Adrenal gland (tissue), 5 donors: ENCODE measurements around the gene TSPAN32.

Source experiments
- POLR2A ChIP-seq, 2 donors: fragments of 450-650 bp; IDR thresholded peaks; one replicate each; pipeline ENCODE4 v1.6.1; 2017; ENCODE audit warnings: antibody characterized with exemption in 2 of 2, mild to moderate bottlenecking in 2 of 2, moderate library complexity in 1 of 2
- TF ChIP-seq, protein P1 (sequence below), 6 experiments: fragments of 450-650 bp in 4 of 6; fragments of 200-600 bp in 2 of 6; sonication (generic) in 1 of 6; IDR thresholded peaks; 1 replicate in 5 of 6; 2 replicates in 1 of 6; pipeline versions ENCODE4 v1.5.1 to v1.8.0; 2016 to 2021; ENCODE audit warnings: antibody characterized with exemption in 6 of 6, mild to moderate bottlenecking in 2 of 6, moderate library complexity in 1 of 6
- donor health status: DM: no; HTN: no; CAD: no.

DNA sequence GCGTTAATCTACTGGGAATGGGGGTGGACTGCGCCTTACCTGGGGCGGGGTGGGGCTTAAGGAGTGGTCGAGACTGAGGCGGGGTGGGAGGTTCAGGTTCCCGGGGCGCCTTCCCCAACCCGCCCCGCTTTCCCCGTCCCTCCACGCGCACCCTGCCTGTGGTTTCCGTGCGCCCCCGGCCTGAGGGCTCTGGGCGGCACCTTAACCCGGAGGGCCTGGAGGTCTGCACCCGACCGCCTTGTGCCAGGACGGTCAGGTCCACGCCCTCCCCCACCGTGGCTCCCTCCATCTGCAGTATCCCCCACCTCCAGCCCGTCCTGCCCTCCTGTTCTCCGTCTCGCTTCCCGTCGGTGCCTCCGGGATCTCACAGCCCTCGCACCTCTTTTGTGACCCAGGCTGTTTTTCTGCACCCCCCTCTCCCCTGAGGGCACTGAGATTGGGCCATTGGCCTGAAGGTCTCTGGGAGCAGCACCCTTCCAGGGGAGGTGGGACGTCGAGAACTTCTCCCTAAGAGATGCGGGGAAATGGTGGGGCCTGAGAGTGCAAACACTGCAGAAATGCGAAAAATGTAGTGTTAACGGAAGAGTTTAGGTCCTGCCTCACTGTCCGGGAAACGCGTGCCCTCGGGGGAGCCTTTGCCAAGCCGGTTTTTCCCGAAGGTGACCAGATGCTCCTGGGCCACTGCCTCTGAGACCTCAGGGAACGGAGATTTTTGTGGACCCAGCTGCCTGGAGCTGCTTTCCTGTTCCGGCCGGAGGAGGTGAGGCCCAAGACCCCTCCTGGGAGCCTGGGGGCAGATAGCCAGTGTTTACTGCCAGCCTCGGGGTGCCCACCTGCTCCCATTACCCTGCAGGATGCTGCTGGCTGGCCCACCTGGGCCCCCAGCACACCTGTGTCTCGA is 30.2 kb upstream of the TSPAN32 start:
- TF ChIP-seq, protein P1, sequence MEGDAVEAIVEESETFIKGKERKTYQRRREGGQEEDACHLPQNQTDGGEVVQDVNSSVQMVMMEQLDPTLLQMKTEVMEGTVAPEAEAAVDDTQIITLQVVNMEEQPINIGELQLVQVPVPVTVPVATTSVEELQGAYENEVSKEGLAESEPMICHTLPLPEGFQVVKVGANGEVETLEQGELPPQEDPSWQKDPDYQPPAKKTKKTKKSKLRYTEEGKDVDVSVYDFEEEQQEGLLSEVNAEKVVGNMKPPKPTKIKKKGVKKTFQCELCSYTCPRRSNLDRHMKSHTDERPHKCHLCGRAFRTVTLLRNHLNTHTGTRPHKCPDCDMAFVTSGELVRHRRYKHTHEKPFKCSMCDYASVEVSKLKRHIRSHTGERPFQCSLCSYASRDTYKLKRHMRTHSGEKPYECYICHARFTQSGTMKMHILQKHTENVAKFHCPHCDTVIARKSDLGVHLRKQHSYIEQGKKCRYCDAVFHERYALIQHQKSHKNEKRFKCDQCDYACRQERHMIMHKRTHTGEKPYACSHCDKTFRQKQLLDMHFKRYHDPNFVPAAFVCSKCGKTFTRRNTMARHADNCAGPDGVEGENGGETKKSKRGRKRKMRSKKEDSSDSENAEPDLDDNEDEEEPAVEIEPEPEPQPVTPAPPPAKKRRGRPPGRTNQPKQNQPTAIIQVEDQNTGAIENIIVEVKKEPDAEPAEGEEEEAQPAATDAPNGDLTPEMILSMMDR (IDR thresholded peaks at IDR 0.05), result no peak
- TF ChIP-seq POLR2A (IDR thresholded peaks at IDR 0.05), result no peak
